Fibroblast of the aortic adventitia (primary cell): ENCODE measurements around the gene ARID1B. TPM values are rescaled to one million over a fixed set of nuclear protein-coding genes. Genes with fewer than 3 reads are reported as not detected.

Experiments
- DNase-seq: peaks from one replicate; pipeline ENCODE4 v3.0.0-alpha.2; 2010; ENCODE audit warnings: low read depth
- H3K4me3 ChIP-seq: 2 replicates; pipeline ENCODE4 v1.5.1; 2011; ENCODE audit warnings: low read depth, mild to moderate bottlenecking, control low read depth, low read length, moderate library complexity
- total RNA-seq: library from RNA; depleted of rRNA; stranded (reverse); fragments of >200 nt; gene quantifications from 2 replicates; pipeline ENCODE4 v1.2.3, GENCODE V29; 2012; ENCODE audit warnings: low replicate concordance
- TF ChIP-seq, protein P1 (sequence below): IDR thresholded peaks from 2 replicates; pipeline ENCODE4 v1.5.1; 2011; ENCODE audit warnings: mild to moderate bottlenecking, low read length, control low read depth, inconsistent platforms; ENCODE audit not compliant: insufficient read depth

ARID1B gene
- total RNA-seq, 1 donor: 55.9 TPM

GRCh38 chr6:156801712-156802111, 24.5 kb downstream of the ARID1B start:
- TF ChIP-seq, protein P1, sequence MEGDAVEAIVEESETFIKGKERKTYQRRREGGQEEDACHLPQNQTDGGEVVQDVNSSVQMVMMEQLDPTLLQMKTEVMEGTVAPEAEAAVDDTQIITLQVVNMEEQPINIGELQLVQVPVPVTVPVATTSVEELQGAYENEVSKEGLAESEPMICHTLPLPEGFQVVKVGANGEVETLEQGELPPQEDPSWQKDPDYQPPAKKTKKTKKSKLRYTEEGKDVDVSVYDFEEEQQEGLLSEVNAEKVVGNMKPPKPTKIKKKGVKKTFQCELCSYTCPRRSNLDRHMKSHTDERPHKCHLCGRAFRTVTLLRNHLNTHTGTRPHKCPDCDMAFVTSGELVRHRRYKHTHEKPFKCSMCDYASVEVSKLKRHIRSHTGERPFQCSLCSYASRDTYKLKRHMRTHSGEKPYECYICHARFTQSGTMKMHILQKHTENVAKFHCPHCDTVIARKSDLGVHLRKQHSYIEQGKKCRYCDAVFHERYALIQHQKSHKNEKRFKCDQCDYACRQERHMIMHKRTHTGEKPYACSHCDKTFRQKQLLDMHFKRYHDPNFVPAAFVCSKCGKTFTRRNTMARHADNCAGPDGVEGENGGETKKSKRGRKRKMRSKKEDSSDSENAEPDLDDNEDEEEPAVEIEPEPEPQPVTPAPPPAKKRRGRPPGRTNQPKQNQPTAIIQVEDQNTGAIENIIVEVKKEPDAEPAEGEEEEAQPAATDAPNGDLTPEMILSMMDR: no peak
- no peak for DNase-seq

DNA sequence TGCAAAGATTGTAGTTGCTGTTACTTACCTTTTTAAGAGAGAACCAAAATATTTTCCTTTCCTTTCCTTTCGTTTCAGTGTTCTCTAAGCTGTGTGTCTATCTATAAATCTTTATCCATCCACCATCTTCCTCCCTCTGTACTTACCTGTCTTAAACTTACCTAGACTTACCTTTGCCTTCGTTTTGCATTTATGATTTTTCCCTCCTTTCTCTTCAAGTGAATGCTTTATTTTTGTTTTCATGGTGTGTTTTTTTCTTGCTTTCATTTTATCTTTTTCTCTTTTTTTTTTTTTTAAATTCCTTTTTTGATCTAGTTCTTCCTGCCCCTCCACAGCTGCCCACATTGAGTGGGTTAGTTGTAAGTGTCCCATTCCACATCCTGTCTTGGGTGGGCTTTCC, 26.2 kb downstream of the ARID1B start:
- DNase-seq: no peak
- no peak overlapping the region for H3K4me3 ChIP-seq
- TF ChIP-seq, protein P1: no peak

More at GRCh38 chr6:156801712-156802111, 24.5 kb downstream of the ARID1B start:
- no peak overlapping the region for H3K4me3 ChIP-seq

GRCh38 chr6:156804402-156804801, 27.2 kb downstream of the ARID1B start:
- TF ChIP-seq, protein P1: no peak
- DNase-seq: no peak
- no peak overlapping the region for H3K4me3 ChIP-seq

GRCh38 chr6:156806155-156806554, 29.0 kb downstream of the ARID1B start:
- H3K4me3 ChIP-seq: no peak overlapping the region
- DNase-seq: no peak
- TF ChIP-seq, protein P1: no peak

GRCh38 chr6:156807028-156807427, 29.9 kb downstream of the ARID1B start:
- DNase-seq: peak; percentile 35
- no peak overlapping the region for H3K4me3 ChIP-seq
- TF ChIP-seq, protein P1: no peak

DNA sequence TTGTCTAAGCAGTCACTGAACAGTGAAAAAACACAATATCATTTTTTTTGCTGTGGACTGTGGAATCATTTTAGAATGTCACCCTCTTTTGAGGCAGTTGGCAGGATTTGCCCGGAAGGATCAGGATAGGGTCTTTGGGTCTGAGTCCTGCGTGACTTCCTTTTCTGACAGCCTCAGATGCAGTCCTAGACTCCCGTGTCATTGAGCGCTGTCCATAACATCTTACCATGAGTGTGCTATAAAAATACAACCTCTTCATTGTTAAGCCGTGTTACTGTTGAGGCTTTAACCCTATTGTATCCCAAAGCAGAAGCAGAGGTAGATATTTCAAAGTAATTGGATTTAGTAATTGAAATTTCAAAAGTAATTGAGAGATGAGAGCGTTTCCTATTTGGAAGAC, 30.6 kb downstream of the ARID1B start:
- TF ChIP-seq, protein P1: no peak
- DNase-seq: no peak
- H3K4me3 ChIP-seq: no peak overlapping the region

GRCh38 chr6:156808287-156808686, 31.1 kb downstream of the ARID1B start:
- TF ChIP-seq, protein P1: no peak
- DNase-seq: peak; percentile 59
- H3K4me3 ChIP-seq: no peak overlapping the region
